CD1c-positive myeloid dendritic cell (primary cell): ENCODE results near the gene CCDC121.

Source experiments
- DNase-seq: peaks from one replicate; pipeline ENCODE4 v3.0.0-alpha.2; 2016; ENCODE audit errors: extremely low spot score

Gene CCDC121

GRCh38 chr2:27628767-27629709, at the start of gene CCDC121, which contains the start of gene GPN1:
CCDC121 (minus strand) TSS chr2:27629012; CDS start chr2:27627799, 1,213 bp downstream.
GPN1 (plus strand) TSS chr2:27629050; CDS start chr2:27629059, 9 bp downstream.
- peak; percentile 97 for DNase-seq

- DNase-seq, result no peak
Observed at GRCh38 chr2:27672723-27673486, 44.1 kb upstream of the CCDC121 start.

- no peak for DNase-seq
Observed at GRCh38 chr2:27671235-27671634, 42.4 kb upstream of the CCDC121 start.

GRCh38 chr2:27667446-27667845, 38.6 kb upstream of the CCDC121 start:
- peak; percentile 46 for DNase-seq

GRCh38 chr2:27664622-27665363, 36.0 kb upstream of the CCDC121 start:
- peak; percentile 35 for DNase-seq

GRCh38 chr2:27664154-27664574, 35.4 kb upstream of the CCDC121 start:
- no peak for DNase-seq

GRCh38 chr2:27663285-27664153, 34.7 kb upstream of the CCDC121 start, which contains the start of the genes SLC4A1AP and SUPT7L:
SLC4A1AP (plus strand) TSS chr2:27663889; CDS start chr2:27663915, 26 bp downstream.
SUPT7L (minus strand) TSS chr2:27663614; CDS start chr2:27662192, 1,422 bp downstream.
- peak; percentile 81 for DNase-seq

- DNase-seq, result no peak
Observed at GRCh38 chr2:27661371-27661770, 32.6 kb upstream of the CCDC121 start.

GRCh38 chr2:27655155-27655951, 26.5 kb upstream of the CCDC121 start:
- DNase-seq, result no peak

GRCh38 chr2:27653397-27653796, 24.6 kb upstream of the CCDC121 start:
- no peak for DNase-seq

GRCh38 chr2:27652790-27653189, 24.0 kb upstream of the CCDC121 start:
- DNase-seq, result no peak

GRCh38 chr2:27652341-27652740, 23.5 kb upstream of the CCDC121 start:
- no peak for DNase-seq

- no peak for DNase-seq
Observed at GRCh38 chr2:27651056-27651455, 22.2 kb upstream of the CCDC121 start.

GRCh38 chr2:27647737-27648136, 18.9 kb upstream of the CCDC121 start:
- no peak for DNase-seq

GRCh38 chr2:27647289-27647688, 18.5 kb upstream of the CCDC121 start:
- no peak for DNase-seq

- no peak for DNase-seq
Observed at GRCh38 chr2:27645197-27645596, 16.4 kb upstream of the CCDC121 start.

GRCh38 chr2:27640722-27641245, 12.0 kb upstream of the CCDC121 start:
- DNase-seq, result no peak

- no peak for DNase-seq
Observed at GRCh38 chr2:27638709-27639108, 9.9 kb upstream of the CCDC121 start.

GRCh38 chr2:27638037-27638637, 9.3 kb upstream of the CCDC121 start:
- DNase-seq, result peak; percentile 23
